CD1c-positive myeloid dendritic cell (primary cell): Measurements from ENCODE around the gene PHF21B.
"Not testable (repeated sequence)": the region's sequence is repeated elsewhere in the genome, so short reads cannot be mapped to it uniquely, and the experiment has no call there.

ENCODE experiments used
- DNase-seq: peaks from one replicate; pipeline ENCODE4 v3.0.0-alpha.2; 2016; ENCODE audit errors: extremely low spot score

The PHF21B gene

DNA sequence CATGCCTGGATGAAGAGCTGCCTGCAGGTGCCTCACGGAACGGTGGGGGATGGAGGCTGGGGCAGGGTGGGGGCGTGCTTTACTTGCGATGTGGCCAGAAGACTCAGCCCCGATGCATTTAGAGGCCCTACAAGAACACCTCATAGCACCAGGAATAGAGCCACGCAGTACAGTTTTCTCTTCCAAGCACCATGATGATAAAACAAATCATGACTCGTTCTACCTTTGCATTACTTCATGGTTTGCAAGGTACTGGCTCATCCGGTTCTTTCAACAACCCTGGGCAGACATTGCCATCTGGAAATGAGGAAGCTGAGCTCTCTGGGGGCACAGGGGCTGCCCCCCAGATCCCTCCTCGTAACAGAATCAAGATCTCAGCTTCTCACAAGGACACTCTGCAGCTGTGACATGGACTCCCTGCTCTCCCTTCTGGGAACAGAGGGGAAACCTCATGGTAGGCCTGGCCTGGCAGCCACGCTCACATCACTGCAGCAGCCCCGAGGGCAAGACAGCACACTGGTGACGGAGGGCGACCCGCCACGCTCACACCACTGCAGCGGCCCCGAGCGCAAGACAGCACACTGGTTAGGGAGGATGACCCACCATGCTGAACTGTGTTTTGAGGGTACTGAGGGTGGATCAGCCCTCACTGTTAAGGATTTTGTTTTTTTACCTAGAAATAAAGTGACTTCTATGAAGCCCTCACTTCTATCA lies 46.9 kb downstream of the PHF21B start:
- no peak for DNase-seq

DNA sequence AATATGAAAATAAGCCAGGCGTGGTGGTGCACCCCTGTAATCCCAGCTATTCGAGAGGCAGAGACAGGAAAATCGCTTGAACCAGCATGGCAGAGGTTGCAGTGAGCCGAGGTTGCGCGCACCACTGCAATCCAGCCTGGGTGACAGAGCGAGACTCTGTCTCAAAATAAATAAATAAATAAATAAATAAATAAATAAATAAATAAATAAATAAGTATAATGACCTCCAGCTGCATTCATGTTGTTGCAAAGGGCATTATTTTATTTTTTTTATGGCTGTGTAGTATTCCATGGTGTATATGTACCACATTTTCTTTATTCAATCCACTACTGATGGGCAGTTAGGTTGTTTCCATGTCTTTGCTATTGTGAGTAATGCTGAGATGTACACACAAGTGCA lies 48.1 kb downstream of the PHF21B start:
- DNase-seq, result not testable (repeated sequence)

GRCh38 chr22:44956840-44957767 lies 52.7 kb downstream of the PHF21B start:
- DNase-seq, result no peak

DNA sequence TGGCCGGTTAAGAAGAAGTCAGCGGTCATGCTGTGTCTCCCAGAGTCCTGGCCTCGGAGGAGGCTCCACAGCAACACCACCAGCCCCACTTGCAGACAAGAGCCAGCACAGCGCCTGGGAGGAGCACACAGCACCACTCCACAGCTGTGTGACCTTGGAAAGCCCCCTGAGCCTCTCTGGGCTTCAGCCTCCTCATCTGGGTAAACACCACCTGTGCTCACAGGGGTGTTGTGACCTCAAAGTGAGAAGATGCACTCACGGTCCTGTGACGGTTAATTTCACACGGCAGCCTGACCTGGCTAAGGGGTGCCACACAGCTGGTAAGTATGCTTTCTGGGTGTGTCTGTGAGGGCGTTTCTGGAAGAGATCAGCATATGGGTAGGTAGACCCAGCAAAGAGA lies 54.7 kb downstream of the PHF21B start:
- no peak for DNase-seq

GRCh38 chr22:44954149-44954548 lies 55.7 kb downstream of the PHF21B start:
- no peak for DNase-seq

DNA sequence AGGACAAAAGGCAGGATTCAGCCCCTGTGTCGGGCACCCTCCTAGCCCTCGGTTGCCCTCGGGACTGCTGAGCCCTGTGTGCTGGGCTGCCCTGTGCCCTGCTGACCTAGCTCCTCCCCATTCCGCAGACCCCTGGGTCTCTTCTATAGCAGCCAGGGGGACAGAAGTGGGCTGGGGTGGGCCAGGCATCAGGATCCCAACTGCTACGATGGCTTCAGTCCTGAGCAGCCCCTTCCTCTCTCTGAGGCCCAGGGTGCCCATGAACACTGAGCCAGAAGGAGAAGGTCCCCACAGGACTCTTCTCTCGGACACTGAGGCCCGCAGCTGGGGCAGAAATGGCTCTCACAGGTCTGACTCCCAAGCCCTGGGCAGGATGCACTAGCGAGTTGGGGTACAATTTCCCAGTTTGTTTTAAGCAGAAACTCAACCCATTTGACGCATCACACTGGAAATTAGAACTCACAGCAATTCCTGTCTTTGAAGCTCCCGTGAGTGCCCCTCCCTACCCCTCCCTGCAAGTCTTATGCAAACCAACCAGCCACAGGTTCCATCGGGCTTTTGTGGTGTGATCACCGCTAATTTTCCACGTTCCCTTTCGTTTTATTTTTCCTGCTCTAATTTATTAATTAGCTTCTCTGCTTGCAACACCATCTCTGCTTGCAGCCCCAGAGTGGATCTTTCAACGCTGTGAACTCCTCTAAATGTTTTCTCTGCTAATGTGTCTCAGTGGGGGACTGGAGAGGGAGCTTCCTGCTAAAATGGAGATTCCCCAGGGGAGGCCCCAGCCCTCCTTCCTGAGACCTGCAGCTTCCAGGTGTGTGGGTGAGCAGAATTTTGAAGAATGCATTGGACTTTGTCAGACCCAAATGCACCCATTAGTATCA lies 56.7 kb downstream of the PHF21B start:
- no peak for DNase-seq

GRCh38 chr22:44951510-44951816 lies 58.3 kb downstream of the PHF21B start:
- DNase-seq, result no peak

- DNase-seq, result no peak
Observed at GRCh38 chr22:44950806-44951509, 58.8 kb downstream of the PHF21B start.

DNA sequence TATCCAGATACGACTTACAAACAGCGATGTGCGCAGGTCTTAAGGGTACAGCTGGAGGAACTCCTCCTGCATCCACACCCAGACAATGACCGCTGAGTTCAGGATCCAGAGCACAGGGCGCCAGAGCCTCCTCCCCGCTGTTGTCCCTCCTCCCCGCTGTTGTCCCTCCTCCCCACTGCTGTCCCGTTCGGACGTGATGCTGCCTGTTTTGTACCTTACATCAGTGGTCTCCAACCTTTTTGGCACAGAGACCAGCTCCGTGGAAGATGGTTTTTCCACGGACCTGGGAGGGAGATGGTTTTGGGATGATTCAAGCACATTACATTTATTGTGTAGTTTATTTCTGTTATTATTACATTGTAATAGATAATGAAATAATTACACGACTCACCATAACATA lies 62.0 kb downstream of the PHF21B start:
- no peak for DNase-seq

DNA sequence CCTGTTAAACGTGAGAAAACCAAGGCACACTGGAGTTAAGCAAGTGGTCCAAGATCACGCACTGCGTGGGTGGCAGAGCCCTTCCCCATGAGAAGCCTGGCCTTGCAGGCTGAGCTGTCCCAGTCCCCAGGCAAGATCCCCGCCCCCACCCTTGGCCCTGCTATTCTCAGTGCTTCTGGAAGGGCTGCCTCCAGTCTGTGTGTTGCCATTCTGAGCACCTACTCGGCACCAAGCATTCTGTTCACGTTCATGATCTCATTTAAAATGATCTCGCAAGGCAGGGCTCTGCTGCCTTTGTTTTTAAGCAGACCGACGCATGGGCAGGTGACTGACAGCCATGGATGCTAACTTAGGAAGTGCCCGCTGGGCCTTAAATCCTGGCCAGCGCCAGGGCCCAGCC lies 62.8 kb downstream of the PHF21B start:
- DNase-seq, result no peak

GRCh38 chr22:44944883-44945601 lies 64.8 kb downstream of the PHF21B start:
- no peak for DNase-seq

DNA sequence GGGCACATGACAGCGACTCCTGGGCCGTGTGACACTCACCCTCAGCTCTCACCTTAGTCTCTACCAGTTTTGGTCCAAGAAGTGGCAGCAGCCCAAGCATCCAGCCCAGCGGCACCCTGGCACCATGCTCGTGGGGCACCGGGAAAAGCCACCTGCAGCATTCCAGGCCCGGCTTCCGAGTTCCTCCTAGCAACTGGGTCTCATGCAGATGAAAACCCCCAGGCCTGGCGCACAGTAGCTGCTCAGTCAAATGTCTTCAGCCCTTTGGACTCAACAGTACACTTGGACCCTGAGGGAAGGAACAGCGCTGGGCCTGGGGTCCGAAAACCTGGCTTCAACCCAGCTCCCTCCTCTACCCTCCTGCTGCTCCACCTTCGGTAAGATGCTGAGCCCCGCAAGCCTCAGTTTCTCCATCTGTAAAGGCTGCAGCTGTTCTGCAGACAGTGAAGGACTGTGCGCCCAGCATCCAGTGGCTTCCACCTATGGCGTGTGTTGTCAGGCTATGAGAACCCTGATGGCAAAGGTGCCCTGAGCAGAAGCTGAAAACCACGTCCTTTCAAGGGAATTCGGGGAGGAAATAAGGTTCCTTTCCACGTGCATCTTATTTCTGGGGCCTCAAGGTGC lies 66.0 kb downstream of the PHF21B start:
- no peak for DNase-seq

DNA sequence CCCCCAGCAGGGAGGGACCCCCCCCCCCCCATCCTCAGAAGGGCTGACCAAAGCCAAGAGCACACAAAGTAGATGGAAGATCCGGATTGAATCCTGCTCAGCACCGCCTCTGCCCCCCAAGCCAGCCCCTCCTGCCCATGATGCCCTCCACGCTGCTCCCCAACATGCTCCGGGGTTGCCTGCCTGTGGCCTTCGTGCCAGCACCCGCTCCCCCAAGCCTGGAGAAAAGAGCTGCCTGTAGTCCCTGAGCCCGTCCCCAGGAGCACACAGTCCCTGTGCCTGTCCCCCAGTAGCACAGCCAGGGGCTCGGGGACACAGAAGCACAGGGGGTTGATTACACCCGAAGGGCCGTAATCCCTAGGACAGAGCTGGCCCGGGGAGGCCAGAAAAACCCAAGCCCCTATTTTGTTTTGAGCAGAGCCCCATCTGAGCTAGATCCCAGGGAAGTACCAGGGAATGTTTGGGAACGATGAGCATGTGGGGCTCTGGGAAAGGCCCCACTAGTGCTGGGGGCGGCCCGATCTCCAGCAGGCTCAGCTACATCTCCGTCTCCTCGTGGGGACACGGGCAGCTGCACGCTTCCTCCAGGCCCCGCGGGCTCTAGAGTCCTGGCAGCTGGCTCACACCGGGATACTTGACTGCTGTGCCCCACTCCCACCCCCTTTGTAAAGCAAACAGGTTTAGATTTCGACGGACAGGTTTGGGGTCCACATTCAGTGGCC lies 66.7 kb downstream of the PHF21B start:
- DNase-seq, result no peak

DNA sequence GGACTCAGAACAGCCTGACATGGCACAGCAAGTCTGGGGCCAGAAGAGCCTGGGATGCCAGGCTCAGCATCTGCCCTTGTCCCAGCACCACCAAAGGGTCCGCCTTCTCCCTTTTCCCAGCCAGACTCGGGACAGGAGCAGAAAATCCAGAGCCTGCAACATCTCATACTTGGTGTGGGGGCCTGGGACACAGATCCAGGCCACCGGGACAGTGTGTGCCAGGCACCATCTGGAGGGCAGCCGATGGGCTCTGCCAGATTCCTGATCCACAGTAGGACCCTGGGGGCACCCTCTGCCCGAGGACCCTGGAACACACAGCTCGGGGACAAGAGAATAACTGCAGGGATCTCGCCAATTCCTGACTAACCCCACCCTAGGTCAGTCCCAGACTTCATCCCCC lies 67.7 kb downstream of the PHF21B start:
- no peak for DNase-seq

DNA sequence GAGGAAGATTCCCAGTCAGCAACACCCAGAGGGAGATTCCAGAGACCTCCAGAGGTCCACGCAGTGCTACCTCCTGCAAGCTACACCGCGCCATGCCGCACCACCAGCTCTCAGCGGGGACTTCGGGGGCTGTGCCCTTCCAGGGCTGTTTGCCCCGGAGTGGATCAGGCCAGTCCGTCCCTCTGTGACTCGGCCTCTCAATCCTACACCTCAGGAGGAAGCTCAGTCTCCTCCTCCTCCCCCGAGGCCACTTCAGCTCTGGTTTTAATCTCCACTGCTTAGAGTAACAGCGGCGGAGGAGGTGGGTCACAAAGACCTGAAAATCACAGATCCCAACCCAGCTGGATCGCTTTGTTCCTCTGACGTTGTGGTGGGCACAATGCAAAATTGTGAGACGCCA lies 68.6 kb downstream of the PHF21B start:
- DNase-seq, result no peak

DNA sequence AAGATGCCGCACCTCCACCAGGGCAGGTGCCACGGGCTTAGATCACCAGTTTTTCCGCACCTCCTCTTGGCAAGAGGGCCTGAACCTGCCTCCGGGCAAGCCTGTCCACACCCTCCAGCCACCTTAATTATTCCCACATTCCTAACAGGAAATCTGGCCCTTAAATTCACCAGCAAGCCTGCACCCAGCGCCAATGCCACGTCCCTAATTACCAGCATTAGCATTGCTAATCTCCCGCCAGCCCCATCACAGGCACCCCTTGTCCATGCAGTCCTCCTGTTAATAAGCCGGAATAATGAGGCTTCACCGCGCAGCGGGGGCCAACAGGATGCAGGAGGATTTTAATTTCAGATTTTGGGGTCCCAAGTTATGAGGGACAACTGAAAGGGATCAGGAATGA lies 69.7 kb downstream of the PHF21B start:
- DNase-seq, result no peak

DNA sequence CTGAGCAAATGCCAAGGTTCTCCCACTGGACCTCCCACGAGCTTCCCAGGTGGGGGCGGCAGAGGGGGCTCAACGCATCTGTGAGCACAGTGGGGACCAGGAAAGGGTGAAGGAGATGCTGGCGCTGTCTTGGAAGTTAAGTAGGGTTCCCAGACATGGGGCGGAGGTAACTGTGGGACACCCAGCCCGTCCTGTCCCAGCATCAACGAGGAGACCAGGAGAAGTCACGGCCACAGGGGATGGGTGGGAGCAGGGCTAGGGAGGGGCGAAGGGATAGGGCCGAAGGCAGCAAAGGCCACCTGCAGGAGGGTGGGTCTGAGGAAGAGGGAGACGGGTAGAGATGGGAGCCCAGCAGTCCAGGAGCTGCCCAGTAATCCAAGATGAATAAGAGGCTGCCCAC lies 70.4 kb downstream of the PHF21B start:
- DNase-seq, result no peak

DNA sequence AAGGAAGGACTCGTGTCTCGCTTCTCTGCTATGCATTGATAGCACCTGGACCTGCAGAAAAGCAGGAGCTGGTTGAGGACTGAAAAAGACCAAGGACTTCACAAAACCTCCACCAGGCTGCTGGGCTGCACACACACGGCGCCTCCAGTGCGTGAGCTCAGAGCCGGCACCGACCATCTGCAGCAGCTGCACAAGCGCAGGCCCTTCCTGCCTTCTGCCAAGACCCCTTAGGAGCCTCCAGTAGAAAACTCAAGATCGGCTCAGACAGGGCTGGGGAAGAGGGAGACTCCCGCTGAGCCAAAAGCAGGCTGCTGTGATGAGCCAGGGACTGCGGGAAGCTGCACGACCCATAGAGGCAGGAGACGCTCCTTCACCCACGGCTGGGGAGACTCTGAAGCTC lies 70.9 kb downstream of the PHF21B start:
- no peak for DNase-seq

- no peak for DNase-seq
Observed at GRCh38 chr22:44937216-44937615, 72.6 kb downstream of the PHF21B start.

DNA sequence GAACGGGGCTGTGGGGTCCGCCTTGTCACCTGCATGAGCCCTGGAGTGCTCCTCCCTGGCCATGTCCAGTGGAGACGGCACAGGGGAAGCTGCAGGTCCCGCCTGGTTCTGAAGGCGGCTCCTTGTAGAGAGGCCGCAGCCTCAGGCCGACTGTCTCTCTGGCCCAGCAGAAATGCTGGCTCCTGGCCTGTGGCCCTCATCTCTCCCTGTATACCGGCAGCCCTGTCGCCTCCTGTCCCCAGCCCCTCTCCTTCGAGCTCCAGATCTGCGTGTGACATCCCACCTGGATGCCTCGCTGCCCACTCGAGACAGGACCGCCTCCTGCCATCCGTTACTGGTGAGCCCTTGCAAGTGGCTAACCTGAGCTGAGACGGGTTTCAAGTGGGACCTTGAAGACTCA lies 73.6 kb downstream of the PHF21B start:
- no peak for DNase-seq
